ENCODE results near the gene ZBED3. TPM values are rescaled to one million over a fixed set of nuclear protein-coding genes. Genes with fewer than 3 reads are reported as not detected.

Gene ZBED3
- total RNA-seq, 1 experiment from 2014 or later = 0.76 TPM

DNA sequence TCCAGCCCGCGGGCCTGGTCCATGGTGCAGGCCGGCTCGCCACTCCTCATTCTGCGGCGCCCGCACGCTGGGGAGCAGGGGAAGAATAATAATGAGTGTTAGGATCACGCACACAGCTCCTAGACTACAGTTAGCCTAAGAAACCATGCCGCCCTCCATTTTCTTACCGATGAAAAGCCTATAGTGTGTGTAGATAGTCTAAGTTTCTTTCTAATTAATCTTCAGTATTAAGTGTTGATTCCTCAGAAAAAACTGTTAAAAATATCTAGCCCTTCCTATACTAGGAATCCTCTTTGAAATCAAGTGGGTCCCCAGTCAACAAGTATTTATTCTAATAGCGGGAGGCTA, 9.3 kb downstream of the ZBED3 start:
- no peak for DNase-seq (ENCODE audit: low read depth)

DNA sequence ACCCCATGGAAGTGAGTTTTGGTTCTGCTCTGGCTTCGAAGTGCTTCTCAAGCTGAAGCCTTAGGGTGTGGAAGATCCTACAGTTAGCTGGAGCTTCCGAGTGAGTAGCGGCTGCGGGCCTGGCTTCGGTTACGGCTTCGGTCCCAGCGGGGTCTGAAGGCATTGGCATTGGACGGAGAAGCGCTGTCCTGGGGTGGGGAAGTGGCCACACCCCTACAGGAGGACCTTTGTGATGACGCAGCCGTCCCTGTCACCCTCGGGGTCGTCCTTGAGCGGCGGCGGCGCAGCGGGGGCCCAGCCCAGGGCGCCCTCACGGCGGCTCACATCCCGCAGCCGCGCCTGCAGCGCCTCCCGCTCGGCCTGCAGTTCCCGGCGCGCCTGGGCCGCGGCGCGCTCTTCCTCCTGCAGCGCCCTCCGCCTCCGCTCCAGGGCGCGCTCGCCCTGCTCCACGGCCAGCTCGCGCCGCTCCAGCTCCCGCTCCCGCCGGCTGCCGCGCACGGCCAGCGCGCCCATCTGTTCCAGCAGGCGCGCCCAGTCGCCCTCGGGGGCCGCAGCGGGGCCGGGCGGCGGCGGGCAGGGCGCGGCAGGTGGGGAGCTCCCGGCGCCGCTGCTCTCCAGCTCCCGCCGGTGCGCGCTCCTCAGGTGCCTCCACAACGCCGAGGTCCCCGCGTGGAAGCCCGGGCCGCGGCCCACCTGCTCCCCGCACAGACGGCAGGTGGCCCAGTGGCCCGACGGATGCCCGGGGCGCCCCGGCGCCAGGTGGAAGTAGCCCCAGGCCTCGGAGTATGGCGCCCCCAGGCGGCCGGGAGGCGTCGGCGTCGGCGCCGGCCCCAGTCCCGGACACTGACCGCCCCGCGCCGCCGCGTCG, 9.9 kb downstream of the ZBED3 start:
- DNase-seq (ENCODE audit: low read depth) = no peak

DNA sequence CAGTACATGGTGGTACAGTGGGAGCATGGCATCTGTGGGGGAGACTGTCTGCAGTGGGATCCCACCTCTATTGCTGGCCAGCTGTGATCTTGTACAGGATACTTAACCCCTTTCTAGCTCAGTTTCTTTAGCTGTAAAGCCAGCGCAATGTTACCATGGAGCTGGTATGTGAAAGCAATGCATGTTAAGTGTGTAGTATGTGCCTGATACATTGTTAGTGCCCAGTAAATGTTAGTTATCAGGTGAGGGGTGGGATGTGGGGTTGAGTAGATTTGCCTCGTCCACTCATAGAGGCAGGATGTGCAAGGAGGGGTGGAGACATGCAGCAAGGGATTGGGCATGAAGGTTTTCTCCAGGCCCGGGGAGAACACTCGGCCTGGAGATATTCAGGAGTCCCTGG, 12.3 kb downstream of the ZBED3 start:
- no peak for DNase-seq (ENCODE audit: low read depth)

- no peak for DNase-seq (ENCODE audit: low read depth)
These were observed 13.4 kb downstream of the ZBED3 start for GRCh38 chr5:77073667-77074066.

GRCh38 chr5:77066823-77067442, 20.2 kb downstream of the ZBED3 start:
- DNase-seq (ENCODE audit: low read depth) = peak; percentile 29

DNA sequence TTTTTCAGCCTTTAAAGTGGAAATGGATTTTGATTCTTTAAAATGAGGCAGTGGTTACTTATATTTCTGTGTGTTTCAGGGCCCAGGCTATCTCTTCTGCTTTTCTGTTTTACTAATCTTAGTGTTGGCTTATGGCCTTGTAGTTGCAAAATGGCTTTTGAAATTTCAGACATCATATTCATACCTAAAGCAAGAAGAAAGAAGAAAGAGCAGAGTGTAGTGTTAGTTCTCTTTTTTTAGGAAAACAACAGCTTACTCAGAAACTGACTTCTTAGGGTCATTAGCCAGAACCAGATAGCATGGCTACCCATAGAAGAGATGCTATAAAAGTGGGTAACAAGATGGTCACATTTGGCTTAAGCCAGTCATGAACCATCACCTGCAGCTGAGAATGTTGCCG, 20.9 kb downstream of the ZBED3 start:
- no peak for DNase-seq (ENCODE audit: low read depth)

GRCh38 chr5:77065256-77065655, 21.8 kb downstream of the ZBED3 start:
- DNase-seq (ENCODE audit: low read depth) = no peak

DNA sequence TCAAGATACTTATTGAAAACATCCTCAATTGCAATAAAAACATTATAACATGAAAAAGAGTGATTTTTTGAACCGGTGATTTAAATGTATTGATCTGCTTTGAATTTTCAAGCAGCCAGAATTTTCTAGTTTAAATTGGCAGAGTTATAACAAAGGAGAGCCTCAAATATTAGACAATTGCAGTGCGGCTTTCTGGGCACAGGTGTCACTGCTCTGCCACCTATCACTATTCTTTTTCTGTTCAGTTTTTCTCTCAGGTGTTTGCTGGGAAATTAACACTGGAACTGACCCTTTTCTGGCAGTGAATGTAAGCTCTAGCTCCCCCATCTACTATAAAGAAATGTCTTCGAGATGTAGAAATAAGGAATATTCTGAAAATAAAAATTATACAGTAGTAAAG, 23.0 kb downstream of the ZBED3 start:
- DNase-seq (ENCODE audit: low read depth) = no peak

GRCh38 chr5:77046416-77047073, 40.5 kb downstream of the ZBED3 start:
- DNase-seq (ENCODE audit: low read depth) = no peak

DNA sequence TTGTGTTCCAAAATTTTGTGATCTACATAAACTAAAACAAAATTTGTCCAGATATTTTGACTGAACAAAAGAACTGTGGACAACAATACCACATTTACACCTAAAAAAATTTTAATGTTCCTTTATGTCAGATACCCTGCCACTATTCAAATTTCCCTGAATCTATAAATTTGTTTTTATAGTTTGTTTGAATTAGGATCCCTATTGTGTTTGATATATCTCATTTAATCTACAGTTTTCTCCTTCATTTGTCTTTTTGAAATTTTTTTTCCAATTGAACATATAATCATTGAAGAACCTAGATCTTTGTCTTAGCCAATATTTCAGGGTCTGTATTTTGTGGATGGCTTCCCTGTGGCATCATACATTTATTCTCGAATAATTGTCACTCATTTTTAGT, 51.1 kb downstream of the ZBED3 start:
- no peak for DNase-seq (ENCODE audit: low read depth)

- no peak for DNase-seq (ENCODE audit: low read depth)
These were observed 53.7 kb downstream of the ZBED3 start for GRCh38 chr5:77033338-77033737.

GRCh38 chr5:77032635-77033034, 54.5 kb downstream of the ZBED3 start:
- no peak for DNase-seq (ENCODE audit: low read depth)

DNA sequence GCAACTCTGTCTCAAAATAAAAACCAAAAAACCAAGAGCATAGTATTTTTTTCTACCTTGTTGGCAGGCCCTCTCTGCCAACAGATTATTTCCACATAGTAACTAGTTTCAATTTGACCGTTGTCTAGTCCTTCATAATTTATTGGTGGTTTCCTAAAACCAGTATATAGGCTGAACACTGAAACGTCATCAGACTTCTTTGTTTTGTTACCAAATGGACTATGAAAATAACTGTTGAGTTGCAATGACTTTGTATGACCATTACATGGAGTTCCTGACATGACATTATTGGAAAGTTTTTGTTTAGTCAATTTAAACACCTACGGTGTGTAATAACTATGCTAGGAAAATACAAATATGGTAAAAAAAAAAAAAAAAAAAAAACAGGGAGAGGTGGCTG, 55.2 kb downstream of the ZBED3 start:
- no peak for DNase-seq (ENCODE audit: low read depth)

DNA sequence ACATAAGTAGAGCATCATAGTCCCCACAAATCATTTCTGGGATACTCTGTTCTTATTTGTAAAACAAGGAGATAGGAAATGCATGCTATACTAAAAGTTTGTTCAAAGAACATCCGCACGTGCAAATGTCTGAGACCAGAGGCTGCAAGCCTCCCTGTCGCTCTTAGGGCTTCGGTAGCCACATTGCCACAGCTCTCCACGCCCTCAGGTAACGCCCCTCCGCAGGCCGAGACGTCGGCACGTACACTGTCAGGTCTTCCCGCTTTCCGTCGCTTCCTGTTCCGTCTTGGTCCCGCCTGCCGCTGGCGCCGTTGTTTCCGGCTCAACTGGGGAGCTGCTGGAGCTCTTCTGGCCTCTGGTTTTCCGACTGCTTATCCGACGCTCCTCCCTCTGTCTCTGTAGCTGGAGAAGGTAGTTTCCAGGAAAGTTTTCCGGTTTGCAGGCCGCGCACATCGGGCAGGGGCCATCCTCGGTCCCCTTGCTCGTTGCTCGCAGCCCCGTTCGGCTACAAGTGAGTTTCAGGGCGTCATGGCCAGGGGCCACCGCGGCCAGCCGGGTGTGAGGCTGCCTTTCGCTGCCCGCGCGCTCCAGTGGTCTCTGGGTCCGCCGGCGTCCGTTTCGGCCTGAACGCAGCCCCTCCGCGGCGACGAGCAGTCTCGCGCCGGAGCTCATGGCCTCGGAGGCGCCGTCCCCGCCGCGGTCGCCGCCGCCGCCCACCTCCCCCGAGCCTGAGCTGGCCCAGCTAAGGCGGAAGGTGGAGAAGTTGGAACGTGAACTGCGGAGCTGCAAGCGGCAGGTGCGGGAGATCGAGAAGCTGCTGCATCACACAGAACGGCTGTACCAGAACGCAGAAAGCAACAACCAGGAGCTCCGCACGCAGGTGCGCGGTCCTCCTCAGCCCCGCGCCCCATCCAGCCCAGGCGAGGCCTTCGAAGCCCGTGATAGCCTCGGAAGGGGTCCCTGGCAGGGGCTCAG, 56.7 kb downstream of the ZBED3 start, which contains the start of gene AGGF1:
AGGF1 (plus strand) TSS at position 308 of the 975 bp plus-strand sequence; CDS start at position 671, 363 bp downstream.
- peak; percentile 92 for DNase-seq (ENCODE audit: low read depth)

DNA sequence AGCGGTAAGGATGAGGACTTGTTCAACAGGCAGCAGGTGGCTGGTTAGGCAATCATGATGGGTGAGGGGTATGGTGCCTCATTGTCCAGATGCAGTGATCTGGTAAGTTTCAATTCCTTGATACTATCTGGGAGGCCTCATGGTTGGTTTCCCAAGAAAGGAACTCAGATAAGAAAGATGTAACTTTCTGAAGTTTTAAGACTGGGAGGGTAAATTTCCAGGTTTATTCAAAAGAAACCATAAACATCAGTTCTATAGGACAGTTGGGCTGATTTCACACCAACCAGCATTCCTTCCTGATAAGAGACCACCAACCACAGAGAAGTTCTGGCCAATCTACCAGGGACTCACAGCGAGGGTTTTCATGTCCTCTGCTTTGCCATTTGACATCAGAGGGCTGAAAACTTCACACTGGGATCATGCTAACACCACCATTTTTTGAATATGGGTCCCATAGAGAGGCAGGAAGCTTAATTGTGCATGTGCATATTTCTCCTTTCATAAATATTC, 57.7 kb downstream of the ZBED3 start:
- no peak for DNase-seq (ENCODE audit: low read depth)

GRCh38 chr5:77028631-77029375, 58.3 kb downstream of the ZBED3 start:
- DNase-seq (ENCODE audit: low read depth) = no peak

DNA sequence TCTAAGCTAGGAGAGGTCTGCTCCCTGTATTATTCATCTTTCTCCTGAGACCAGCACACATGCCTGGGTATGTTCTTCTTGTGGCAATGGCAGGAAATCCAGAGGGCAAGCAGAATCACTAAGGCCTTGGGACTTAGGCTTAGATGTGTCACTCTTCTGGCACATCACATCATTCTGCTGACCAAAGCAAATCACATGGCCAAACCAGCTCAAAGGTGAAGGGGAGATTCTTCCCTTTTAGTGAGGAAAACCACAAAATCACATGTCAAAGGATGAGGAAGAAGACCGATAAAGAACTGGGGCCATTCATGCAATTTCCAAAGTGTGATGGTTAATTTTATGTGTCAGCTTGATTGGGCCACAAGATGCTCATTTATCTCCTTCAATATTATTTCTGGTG, 62.6 kb downstream of the ZBED3 start:
- no peak for DNase-seq (ENCODE audit: low read depth)

- no peak for DNase-seq (ENCODE audit: low read depth)
These were observed 64.3 kb downstream of the ZBED3 start for GRCh38 chr5:77022511-77023417.

Measured in HT1080 (cell line).